ENCODE results near the gene CCL22.

- TF ChIP-seq CTCF (IDR thresholded peaks at IDR 0.05) (no peak), POLR2A (IDR thresholded peaks at IDR 0.05) (no peak)
Measured at GRCh38 chr16:57376313-57376818, 17.8 kb downstream of the CCL22 start.
